ENCODE measurements around the gene RAB40C.

- TF ChIP-seq, protein P1, sequence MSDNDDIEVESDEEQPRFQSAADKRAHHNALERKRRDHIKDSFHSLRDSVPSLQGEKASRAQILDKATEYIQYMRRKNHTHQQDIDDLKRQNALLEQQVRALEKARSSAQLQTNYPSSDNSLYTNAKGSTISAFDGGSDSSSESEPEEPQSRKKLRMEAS (IDR thresholded peaks at IDR 0.05): no peak
- no peak for TF ChIP-seq POLR2A (IDR thresholded peaks at IDR 0.05; ENCODE audit: low read length)
- no peak for TF ChIP-seq CHD4 (IDR thresholded peaks at IDR 0.05; ENCODE audit: borderline replicate concordance)
- TF ChIP-seq NR3C1 (IDR thresholded peaks at IDR 0.05): no peak
Observed at GRCh38 chr16:666572-666971, 76.7 kb downstream of the RAB40C start.

Measured in A549 (cell line).